Effector CD8-positive, alpha-beta T cell (primary cell): ENCODE measurements around the gene ZBTB1.

Experiments
- DNase-seq: peaks from one replicate; lab custom pipeline; 2025; lab: John Stamatoyannopoulos, UW

ZBTB1 gene

DNA sequence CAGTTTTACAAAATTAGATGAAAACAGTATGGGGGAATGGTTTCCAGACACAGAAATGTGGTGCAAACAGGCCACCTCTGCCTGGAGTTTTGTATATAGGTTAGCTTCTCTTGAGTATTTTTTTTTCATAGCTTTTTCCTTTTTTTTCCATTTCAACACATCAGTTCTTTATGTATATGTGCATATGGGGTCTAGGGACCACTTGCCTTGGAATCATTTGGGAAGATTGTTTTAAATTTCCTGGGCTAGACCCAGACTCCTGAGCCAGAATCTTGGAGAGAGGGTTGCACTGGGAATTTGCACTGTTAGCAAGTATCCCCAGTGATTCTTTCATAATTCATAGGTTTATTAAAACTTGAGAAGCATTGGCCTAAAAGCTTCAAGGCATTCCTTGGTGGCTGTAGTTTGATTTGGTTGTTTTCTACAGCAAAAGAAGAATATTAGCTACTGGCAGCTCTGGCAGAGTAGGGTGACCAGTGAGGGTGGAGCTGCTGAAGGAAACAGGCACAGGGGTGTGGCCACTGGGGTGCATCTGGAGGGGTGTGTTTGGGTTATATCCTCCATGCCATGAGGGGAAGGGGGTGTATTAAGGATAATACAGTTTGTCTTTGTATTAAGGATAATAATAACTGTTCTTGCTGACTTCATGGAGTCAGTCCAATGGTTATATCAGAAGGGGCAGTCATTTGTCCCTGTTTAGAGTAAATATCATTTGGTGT is 68.0 kb downstream of the ZBTB1 start:
- DNase-seq, result no peak

DNA sequence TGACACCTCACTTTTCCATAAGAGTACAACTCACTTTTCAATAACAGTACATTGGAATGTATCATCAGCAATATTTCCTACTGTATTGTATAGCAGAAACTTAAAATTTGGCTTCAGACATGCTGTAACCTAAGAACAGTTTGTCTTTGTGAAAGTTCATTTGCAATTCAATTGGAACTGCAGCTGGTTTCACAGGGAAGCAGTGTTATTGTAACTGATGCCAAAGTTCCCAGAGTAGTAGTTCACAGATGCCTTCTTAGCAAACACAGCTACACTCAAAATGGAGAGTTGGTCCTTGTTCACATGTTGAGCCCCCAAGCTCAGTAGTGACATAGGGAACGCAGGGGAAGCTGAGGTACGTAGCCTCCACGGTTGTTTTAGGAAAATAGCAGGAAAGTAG is 68.5 kb downstream of the ZBTB1 start:
- no peak for DNase-seq
